ENCODE measurements around the gene PELO.
"Not testable (repeated sequence)": the region's sequence is repeated elsewhere in the genome, so short reads cannot be mapped to it uniquely, and the experiment has no call there.

The PELO gene, protein sequence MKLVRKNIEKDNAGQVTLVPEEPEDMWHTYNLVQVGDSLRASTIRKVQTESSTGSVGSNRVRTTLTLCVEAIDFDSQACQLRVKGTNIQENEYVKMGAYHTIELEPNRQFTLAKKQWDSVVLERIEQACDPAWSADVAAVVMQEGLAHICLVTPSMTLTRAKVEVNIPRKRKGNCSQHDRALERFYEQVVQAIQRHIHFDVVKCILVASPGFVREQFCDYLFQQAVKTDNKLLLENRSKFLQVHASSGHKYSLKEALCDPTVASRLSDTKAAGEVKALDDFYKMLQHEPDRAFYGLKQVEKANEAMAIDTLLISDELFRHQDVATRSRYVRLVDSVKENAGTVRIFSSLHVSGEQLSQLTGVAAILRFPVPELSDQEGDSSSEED

DNA sequence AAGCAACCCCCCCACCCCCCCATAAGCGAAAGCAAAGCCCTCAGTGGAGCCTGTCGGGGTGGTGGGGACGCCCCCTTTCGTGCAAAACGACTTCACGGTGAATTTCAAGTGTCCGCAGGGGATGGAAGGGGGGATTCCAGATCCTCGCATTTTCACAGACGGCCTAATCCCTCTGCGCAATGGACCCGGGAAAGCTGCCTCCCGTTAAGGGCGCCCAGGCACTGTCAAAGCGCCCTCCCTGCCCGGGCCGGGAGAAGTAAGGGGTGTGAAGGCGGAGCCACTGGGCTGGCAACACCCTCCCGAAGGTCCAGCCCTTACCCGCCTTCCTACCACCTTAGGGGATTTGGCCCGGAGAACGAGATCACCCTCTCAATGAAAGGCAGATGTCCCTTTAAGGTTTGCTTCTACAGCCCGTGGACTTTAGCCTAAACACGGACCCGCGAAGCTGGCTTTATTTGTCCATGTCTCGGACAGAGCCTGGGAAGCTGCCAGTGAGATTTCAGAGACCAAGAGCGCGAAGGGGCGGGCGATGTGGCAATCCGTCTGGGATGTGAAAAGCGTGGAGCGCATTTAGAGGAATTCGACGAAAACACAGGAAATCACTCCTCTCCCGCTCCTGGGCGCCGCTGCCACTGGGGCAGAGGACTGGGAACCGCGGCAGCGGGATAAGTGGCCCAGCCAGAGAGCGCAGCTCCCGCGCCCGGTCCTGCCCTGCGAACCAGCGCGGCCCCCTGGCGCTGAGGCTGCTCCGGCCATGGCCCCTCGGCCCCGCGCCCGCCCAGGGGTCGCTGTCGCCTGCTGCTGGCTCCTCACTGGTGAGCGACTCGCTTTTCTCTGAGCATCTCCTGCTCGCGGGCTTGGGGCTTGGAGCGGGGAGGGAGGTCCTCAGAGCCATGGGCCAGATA is at the start of gene PELO, which contains the start of gene ITGA1:
Gene PELO, plus strand, starts transcription at position 317 of the 905 bp plus-strand sequence. CDS start 12,479 bp downstream, outside the sequence.
Gene ITGA1, plus strand, starts transcription at position 317 of the 905 bp plus-strand sequence. Its CDS starts 438 bp downstream, at position 755.
- no peak for FAIRE-seq

DNA sequence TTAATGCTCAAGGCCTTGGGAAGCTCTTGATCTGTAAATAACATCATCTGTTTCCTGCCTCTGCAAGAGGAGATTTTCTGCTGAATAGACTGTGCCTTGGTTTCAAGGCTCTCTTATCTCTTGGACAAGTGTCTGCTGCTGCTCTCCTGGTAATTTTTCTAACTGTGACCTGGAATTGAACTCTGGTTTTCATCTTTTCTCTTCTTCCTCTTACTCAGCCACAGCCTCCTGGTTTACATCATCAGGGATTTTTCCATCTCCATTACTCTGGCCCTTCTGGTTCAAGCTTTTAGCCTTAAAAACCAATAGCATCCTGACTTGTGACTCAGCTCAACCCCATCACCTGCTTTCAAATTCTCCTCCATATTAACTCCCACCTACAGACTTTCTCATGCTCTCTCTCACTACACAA is 49.6 kb upstream of the PELO start:
- no peak for FAIRE-seq

DNA sequence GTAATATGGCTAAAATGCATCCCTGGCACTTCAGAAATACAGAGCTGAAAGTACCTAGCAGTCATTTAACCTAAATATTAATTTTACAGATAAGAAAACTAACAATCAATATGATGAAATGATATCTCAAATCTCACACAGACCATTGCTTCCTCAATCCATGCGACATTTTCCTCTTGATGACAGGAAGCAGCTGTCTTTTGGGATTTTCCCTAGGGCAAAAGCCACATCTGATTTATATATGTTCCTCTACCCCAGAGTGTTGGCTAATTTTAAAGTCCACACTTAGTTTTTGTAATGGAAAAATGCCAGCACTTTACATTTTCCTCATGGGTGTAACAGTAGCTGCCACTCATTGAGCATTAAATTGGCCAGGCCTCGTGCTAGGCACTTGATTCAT is 47.7 kb upstream of the PELO start:
- no peak for FAIRE-seq

DNA sequence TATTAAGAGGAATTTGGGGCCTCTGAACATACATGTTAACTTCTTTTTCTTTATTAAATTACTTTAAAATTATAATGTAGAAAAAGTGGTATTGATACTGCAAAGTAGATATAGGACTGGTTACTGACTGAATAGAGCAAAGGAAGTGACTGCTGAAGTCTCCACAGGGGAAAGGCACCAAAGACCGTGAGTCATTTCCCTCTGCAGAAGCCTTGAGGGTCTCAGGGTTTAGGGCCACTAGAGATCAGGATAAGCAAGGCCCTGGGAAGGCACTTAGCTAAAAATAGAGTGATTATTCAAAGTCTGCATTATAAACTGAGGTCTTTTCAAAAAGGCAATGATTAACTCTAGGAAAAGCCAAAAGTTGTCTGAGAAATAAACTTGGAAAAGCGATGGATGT is 44.7 kb upstream of the PELO start:
- FAIRE-seq: no peak

DNA sequence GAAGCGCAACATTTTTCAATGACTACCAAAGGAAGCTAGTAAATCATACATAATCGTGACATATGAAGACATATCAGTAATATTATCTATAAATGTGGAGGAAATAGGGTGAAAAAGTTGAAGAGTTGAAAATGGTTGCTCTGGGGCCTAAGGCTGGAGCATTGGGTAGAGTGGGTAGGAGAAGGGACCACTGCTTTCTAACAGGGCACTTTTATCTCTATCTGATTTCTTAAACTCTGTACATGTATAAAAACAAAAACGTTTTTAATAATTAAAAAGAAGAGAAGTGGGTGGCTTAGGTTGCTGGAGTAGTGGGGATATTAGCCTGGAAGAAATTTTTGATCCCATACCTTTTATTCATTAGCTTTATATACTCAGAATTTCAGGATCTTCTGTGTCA is 44.2 kb upstream of the PELO start:
- no peak for FAIRE-seq

DNA sequence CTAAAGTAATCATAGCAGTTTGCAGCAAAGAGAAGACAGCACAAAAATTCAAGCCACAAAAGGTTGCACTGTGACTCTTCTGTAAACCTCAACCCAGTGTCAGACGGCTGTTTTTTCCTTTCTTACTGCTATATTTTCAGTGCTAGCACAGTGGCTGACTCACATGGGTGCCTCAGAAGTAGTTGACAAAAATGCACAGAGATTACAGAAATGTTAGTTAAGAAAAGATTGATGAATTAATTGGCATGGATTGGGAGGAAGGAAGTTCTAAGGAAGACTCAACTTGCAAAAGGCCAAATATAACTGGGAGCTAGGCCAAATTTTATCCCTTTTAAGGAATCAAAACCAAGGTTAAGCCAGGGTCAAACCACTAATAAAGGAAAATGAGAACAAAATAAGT is 43.7 kb upstream of the PELO start:
- no peak for FAIRE-seq

DNA sequence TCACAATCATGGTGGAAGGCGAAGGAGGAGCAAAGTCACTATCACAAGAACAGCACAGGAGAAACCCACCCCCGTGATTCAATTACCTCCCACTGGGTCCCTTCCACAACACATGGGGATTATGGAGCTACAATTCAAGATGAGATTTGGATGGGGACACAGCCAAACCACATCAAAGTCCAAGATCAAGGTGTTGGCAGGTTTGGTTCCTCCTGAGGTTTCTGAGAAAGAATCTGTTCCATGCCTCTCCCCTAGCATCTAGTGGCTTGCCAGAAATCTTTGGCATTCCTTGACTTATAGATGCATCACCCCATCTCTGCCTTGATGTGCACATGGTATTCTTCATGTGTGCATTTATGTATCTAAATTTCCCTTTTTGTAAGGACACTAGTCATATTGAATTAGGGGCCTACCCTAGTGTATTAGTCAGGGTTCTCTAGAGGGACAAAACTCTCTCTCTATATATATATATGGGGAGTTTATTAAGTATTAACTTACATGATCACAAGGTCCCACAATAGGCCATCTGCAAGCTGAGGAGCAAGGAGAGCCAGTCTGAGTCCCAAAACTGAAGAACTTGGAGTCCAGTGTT is 42.8 kb upstream of the PELO start:
- FAIRE-seq: not testable (repeated sequence)

DNA sequence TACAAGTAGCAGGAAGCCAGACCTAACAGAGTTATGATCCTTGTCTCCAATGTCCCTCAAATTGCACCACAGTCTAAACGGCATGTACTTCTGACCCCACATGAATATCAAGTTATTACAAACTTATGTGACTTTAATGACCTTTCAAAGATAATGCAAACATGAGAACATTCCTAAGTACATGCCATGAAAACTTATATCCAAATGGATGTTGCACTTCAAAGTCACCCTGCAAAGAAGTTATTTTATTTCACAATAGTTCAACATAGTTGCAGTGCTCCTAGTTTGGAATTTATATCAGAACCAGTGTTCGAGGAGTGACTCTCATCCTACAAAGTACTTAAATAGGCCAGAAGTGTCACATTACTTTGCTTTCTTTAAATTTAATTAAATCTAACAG is 41.2 kb upstream of the PELO start:
- no peak for FAIRE-seq

DNA sequence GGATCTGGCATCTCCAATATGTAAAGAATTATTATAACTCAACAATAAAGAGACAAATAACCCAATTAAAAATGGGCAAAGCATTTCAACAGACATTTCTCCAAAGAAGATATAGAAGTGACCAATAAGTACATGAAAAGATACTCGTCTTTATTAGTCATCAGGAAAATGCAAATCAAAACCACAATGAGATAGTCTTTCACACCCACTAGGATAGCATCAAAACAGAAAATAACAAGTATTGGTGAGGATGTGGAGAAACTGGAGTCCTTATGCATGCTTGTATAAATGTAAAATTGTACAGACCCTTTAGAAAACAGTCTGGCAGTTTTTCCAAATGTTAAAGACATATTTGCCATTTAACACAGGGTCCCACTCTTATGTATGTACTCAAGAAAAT is 39.1 kb upstream of the PELO start:
- FAIRE-seq: no peak

DNA sequence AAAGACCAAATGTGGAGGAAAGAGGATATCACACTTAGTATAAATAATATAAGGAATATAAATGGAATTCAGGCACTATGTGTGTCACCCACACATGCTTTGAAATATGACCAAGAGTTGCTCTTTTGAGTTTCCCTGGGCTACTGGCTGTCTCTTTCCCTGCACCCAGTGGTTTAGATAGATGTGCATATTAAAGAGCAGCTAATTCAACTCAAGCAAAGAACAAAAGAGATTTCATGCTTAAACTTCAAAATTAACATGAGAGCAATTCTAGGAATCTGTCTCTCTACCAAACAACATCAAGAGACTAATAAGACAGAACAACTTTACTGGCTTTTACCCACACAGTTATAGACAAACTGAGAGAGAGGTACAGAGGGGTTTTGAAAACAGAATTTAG is 38.0 kb upstream of the PELO start:
- no peak for FAIRE-seq

DNA sequence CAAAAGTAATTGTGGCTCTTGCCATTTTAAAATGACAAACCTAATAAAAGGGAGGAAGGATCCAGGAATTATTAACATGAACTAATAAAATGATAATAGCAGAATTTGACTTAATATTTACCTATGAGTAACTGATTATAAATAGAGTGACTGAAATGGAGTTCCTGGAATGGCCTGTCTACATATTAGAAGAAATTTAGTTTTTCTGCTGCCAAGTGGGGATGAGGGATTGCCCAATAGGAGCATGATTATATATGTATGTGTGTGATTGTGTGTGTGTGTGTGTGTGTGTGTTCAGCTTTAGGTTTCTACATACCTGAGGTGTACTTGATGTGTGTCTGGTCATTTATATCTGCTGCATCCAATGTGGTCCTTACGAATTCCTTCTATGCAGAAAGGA is 36.6 kb upstream of the PELO start:
- FAIRE-seq: no peak

DNA sequence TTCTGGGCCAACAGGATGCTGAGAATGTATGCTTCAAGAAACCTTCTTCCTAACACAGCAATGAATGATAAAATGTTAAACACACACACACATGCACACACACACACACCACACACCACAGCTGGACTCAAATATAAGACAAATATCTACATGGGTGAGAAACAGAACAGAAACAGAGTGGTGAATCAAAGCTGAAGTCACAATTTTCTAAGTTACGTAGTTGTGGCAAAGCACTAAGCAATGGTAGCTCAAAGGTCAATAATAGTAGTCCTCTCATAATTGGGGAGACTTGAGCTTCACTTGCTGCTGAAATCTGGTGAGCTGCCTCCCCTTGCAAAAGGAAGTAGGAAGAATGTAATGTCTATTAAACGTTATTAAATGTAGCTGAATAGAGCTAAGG is 33.7 kb upstream of the PELO start:
- FAIRE-seq: no peak

DNA sequence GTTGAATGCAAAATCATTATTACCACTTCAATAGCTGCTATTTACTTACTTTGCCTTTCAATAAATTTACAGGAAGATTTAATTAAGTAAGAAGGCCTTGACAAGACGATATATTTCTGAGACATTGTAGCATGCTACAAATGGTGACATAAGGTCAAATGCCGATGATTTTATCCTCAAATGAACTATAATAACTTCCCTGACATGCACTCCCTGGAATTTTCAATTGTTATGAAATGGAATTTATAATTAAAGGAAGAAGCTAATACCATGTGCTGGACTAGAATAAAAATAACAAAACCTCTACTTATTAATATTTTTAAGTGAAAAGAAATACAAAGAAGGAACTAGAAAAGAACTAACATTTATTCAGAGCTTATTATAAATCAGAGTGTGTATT is 30.2 kb upstream of the PELO start:
- no peak for FAIRE-seq

DNA sequence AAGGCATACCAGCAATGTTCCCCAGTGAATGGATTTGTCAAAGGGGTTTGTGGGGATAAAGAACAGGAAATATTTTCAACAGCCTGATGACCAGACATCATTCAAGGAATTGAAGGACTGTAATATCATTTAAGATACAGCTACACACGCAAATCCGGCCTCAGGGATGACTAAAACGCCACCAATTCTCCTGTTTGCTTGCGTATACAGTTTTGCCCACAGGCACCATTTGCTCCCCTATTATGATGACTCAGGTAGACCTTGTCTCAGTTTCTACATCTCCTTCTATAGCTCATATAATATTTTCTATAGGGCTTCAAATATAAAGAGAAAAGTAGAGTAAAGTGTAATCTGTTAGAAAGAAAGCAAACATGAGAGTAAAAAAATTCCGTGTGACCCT is 29.7 kb upstream of the PELO start:
- no peak for FAIRE-seq

DNA sequence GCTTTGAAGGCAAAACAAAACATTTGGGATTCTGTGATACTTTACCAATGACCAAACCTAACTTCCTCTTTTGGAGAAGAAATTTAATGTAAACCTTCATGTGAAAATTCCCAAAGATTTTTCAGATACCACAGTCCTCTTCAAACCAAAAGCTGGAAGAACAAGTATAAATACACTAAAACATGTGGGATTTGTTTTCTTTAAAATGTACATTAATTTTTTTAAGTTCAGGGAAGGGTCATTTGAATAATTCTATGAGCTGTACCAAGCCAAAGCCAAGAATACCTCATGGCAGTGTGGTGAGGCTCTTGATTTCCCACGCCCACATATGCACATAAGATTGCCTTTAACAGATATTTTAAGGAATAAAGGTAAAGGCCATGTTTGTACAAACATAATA is 28.4 kb upstream of the PELO start:
- no peak for FAIRE-seq

DNA sequence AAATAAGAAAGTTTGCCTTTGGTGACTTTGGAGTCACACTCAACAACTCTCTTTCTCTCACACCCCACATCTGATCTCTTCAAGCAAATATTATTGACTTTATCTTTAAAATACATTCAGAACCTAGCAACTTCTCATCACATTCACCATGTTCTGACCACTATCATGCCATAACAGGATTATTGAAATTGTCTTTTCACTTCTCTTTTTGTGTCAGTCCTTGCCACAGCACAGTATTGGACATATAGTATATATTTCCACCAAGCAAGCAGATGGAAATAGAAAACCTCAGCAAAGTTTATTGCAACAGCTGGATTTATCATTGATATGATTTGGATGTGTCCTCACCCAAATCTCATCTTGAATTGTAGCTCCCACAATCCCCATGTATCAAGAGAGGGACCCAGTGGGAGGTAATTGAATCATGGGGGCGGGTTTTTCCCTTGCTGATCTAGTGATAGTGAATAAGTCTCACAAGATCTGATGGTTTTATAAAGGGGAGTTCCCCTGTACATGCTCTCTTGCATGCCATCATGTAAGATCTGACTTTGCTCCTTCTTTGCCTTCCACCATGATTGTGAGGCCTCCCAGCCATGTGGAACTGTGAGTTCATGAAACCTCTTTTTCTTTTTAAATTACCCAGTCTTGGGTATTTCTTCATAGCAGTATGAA is 26.9 kb upstream of the PELO start:
- no peak for FAIRE-seq

DNA sequence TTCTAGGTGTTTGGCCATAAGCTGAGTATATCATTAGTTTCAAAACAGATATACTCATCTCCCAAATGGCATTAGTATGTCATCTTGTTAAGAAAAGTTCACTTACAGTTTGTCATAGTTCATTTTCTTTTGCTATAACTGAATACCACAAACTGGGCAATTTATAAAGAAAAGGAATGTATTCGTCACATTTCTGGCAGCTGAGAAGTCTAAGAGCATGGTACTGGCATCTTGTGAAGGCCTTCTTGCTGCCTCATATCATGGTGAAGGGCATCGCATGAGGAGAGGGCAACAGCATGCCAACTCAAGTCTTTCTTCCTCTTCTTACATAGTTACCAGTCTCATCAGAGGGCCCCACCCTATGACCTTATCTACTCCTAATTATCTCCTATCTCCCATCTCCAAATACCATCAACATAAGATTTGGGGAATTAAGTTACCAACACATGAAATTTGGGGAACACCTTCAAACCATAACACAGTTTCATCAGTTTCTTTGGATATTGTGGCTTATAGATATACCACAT is 20.4 kb upstream of the PELO start:
- FAIRE-seq: no peak

DNA sequence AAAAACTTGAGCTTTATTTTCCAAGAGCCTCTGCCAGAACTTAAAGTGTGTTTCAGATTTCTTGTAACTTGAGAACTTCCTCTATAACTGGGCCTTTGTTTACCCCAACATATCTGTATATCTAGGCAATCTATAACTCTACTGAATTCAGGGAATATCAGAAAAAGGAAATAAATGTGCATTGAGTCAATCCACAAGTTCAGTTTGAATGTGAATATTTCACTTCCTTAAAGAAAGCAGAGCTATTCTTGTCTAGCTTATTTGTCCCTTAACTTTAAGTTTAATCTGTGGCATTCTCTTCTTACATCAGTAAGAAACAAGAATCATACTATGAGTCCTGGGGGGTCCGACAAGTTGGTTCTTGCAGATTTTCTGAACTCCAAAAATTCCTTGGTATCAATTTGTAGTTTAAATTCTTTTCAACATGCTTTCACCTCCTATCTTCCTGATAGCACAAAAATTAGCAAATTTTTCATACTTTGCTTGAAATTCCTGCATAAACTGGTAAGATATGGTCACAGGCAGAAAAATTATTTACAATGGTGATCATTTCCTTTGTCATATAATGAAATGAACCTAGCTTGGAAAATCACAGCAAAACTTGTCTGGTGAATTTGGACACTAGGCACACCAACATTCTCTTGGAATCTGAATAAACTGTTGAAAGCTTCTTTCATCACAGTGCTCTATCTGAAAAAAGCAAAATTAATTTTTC is 19.8 kb upstream of the PELO start:
- no peak for FAIRE-seq

DNA sequence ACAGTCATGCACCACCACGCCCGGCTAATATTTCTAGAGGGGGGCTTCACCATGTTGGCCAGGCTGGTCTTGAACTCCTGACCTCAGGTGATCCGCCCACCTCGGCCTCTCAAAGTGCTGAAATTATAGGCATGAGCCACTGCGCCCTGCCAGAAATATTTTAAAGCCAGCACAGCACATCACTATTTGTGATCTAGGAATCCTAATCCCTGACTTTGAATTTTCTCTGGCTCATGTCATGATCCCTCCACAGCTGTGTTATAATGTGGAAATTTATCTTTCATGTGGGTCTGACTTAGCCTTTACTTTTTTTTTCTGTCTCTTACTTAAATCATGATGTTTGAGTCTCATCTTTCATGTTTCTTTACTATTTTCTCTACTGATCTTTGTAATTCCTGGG is 18.7 kb upstream of the PELO start:
- no peak for FAIRE-seq

DNA sequence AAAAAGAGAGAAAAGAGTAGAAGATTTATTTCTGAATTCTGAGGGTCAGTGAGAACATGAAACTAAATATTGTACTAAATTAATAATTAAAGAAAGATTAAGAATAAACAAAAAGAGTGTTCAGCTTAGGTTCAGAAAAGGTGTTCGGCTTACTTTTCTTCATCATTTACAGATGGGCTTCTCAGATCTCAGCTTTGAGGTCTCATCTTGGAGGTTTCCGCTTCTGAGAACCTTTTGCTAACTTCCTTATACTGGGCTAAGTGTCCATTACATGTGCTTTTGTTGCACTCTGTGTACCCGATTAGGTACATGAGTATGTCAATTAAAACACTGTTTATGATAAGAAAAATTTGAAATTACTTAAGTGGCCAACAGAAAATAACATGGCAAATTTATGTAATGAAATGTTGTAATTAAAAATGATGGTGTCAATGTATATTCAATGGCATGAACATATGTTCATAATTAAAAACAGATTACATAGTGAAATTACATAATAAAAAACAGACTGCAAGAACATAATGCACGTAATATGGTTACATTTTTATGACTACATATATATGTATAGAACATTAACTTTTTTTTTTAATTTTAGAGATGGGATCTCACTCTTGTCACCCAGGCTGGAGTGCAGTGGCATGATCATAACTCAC is 17.3 kb upstream of the PELO start:
- FAIRE-seq: no peak

DNA sequence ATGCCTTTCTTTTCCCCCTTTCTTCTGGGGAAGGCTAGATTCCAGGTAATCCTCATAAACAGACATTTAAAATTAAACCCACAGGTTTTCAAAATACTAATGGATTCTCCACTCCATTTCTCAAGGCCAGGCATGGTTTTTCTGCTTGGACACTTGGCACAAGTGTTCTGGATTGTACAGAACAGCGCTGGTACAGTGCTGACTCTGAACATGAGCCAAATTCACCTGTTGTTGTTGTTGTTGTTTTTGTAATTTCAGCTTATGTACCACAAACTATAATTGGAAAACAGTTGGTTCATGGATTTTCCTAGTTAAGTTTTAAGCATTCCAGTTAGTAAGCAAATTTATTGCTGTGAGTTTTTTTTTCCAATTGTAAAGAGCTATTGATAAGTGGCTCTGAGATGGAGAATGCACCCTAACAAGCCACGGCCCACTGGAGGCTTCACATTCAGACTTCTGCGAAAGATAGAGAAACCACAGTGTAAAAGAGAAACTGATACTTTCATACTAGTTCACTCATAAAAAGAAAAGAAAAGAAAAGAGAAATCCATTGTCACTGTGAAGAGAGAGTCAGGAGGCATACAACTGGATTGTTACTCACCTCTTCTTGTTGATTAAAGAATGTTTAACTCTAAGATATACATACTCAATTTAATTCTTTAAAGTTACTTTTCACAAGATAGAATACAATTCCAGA is 16.2 kb upstream of the PELO start:
- FAIRE-seq: no peak

Measured in colon (tissue), 2 donors.